ENCODE data around the gene SLC35F3.
A peak's percentile ranks its signal among the peaks of the same experiment; 100 is the strongest.
"Not testable (repeated sequence)": the region's sequence is repeated elsewhere in the genome, so short reads cannot be mapped to it uniquely, and the experiment has no call there.

SLC35F3 gene

DNA sequence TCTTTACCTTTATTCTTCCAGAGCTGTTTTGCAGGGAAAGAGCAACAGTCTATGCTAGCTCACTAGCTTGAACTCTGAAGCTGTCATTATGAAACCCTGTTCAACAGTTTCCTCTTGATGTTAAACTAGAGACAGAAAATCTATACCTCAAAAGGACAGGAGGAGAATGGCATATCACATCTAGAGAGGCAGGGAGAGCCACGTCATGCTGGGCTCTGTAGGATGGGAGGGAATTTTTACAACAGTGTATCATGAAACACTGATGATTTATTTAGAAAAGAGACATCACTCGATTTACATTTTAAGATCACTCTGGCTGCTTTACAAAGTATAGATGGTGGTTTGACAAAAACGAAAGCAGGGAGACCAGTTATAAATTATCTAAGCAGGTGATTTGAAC, 243.9 kb downstream of the SLC35F3 start:
- DNase-seq (ENCODE audit: low spot score): no peak

DNA sequence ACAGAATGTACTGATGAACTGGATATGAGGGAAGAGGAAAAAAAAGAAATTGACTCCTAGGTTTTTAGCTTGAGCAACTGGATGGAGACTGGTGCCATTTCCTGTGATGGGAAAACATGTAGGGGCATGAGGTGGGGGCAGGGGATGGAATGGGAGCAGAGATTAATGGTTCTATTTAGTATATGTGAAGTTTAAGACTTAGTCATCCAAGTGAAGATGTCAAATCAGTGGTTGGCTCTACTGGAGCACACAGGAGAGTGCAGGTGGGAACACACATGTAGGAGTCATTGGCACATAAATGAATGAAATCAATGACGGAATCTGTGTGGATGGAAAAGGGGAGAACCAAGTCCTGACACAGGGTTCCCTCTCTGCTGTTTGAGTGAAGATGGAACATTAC, 244.3 kb downstream of the SLC35F3 start:
- no peak for DNase-seq (ENCODE audit: low spot score)

- no peak for DNase-seq (ENCODE audit: low spot score)
These were observed 244.7 kb downstream of the SLC35F3 start for GRCh38 chr1:234149217-234149616.

DNA sequence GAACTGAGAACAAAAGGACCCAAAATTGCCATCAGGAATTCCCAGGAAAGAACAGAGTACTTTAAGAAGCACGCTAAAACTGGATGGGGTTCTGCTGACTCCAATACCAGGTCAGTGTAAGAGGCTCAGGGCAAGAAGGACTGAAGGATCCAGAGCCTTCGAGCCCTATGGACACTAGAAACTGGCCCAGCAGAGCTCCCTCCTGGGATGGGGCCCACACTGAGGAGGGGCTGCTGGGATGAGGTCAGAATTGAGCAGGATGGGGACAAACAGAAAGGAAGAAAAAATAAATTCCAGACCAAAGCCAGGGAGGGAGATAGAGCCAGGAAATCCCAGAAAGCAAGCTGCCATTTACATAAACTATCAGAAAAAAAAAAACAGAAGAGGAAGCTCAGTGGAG, 246.4 kb downstream of the SLC35F3 start:
- no peak for DNase-seq (ENCODE audit: low spot score)

DNA sequence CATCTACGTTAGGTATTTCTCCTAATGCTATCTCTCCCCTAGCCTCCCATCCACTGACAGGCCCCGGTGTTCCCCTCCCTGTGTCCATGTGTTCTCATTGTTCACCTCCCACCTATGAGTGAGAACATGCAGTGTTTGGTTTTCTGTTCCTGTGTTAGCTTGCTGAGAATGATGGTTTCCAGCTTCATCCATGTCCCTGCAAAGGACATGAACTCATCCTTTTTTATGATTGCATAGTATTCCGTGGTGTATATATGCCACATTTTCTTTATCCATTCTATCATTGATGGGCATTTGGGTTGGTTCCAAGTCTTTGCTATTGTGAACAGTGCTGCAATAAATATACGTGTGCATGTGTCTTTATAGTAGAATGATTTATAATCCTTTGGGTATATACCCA, 247.9 kb downstream of the SLC35F3 start:
- not testable (repeated sequence) for DNase-seq (ENCODE audit: low spot score)

DNA sequence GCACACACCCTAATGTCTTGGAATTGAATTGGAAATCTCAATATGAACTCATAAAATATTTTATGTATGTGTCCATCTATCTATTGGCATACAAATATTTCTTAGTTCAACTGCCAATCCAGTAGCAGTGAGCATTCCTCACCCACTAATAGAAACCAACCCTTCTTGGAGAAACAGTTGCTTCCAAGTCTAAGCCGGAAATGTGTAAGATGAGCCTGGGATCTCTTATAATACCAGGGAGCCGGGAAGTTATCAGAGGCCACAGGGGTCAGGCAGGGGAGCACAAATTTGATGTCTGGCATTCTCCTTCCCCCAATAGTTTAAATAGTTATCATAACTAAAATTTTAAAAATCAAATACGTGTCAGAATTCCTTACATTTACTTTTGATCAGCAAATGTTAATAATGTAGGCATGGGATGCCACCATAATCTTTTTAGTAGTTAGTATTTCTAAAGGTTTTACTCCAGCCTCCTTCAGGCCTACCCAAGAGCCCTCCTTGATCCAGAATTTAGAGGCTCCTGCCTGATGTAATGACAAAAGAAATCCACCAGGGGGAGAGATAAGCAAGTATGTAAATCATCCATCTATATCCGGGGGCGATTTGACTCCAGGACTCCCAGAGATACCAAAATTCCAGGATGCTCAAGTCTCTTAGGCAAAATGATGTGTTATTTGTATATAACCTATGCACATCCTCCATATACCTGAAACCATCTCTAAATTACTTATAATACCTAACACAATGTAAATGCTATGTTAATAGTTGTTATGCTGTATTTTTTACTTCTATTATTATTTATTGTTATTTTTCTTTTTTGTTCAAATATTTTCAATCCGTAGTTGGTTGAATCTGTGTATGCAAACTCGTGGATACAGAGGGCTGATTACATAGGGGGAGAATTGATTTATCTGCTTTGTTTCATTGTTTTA, 250.1 kb downstream of the SLC35F3 start:
- DNase-seq (ENCODE audit: low spot score): peak; percentile 40

DNA sequence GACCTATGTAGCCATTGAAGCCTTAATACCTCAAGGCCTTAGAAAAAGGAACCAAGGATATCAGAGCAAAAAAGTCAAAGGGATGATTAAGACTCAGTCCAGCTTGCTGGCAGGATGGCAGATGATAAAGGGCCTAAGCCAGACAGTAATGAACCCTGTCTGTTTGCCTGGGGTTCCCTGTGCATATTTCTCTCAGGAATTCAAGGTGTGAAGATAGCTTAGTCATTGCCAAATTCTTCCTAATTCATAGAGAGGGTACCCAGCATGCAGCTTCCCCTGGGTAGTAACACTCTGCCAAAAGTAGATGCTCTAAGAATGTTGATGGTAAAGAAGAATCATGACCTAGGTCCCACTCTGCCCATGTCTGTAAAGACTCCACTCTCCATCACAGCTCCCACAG, 258.2 kb downstream of the SLC35F3 start:
- DNase-seq (ENCODE audit: low spot score): no peak

DNA sequence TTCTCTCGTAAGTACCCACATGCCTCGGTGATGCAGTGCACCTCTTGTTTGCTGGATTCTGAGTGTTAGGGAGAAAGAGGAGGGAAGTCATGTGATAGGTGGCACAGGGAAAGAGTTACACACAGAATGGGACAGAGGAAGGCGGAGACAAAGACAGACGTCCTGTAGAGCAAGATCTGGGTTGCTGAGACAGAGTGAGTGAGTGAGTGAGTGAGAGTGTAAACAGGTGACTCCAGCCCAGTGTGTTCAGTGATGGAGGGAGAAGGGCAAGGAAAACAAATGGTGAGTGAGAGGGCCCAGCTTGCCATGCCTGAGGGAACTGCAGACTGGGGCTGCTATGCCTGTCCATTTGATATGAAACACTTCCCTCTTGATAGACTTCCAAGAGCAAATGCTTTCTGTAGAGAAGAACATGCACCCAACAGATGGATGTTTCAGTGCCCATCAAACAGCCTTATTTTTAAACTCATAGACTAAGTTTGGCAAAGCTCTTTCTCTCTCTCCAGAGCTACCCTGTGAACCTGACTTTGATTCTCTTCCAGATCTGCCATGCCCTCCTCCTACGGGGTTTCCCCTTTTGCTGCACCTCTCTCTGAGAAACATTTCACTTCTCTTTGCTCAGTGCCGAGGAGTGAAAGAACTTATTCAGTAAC, 258.9 kb downstream of the SLC35F3 start:
- no peak for DNase-seq (ENCODE audit: low spot score)

DNA sequence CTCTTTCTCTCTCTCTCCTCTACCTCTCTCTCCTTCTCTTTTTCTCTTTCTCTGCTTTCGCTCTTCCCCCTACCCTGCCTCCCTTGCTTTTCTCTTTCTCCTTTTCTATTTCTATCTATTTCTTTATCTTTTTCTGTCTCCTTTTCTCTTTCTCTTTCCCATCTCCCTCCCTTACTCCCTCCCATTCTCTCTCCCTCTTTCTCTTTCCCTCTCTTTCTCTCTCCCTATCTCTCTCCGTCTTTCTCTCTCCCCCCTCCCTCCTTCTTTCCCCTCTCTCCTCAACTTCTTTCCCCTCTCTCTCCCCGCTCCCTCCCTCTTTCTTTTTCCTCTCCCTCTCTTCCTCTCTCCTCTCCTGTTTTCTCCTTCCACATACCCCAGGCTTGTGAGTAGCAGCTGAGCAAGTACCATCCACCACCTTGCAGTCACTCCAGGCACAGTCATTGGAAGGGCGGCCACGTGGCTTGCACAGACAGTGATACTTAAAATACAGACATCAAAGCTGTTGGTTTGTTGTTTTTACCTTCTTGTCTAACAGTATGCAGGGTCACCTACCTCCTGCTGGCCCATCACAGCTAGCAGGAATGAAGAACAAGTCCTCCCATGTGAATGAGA, 259.7 kb downstream of the SLC35F3 start:
- DNase-seq (ENCODE audit: low spot score): no peak

- DNase-seq (ENCODE audit: low spot score): no peak
These were observed 263.7 kb downstream of the SLC35F3 start for GRCh38 chr1:234168061-234168724.

- DNase-seq (ENCODE audit: low spot score): no peak
These were observed 264.8 kb downstream of the SLC35F3 start for GRCh38 chr1:234169161-234169849.

GRCh38 chr1:234170067-234170466, 265.6 kb downstream of the SLC35F3 start:
- no peak for DNase-seq (ENCODE audit: low spot score)

- no peak for DNase-seq (ENCODE audit: low spot score)
These were observed 266.1 kb downstream of the SLC35F3 start for GRCh38 chr1:234170622-234171021.

GRCh38 chr1:234173968-234174367, 269.5 kb downstream of the SLC35F3 start:
- no peak for DNase-seq (ENCODE audit: low spot score)

GRCh38 chr1:234175363-234175762, 270.9 kb downstream of the SLC35F3 start:
- no peak for DNase-seq (ENCODE audit: low spot score)

DNA sequence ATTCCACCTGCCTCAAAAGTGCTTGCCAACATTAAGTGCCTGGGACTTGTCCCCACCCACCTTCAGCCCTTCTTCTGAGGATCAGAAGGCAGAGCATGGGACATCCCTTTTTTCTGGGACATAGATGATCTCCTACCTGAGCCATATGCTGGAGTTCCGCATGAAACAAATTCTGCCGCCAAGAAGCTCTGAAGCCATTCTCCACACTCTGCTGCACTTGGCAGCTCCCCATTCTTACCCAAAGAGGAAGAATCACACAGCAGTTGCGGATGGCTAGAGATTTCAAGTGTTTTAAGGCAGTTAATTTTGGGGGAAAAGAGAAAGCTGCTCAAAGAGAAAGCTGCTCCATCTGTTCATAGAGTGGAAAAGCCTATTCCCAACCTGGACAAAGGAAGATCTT, 271.5 kb downstream of the SLC35F3 start:
- no peak for DNase-seq (ENCODE audit: low spot score)

DNA sequence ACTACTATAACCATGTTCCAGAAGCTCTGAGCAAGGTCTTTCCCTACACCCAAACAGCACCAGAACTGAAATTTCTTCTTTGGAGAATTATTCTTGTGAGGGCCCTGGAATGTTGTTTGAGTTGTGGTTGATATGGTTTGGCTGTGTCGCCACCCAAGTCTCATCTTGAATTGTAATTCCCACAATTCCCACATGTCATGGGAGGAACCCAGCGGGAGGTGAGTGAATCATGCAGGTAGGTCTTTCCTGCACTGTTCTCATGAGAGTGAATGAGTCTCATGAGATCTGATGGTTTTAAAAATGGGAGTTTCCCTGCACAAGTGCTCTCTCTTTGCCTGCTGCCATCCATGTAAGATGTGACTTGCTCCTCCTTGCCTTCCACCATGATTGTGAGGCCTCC, 272.4 kb downstream of the SLC35F3 start:
- not testable (repeated sequence) for DNase-seq (ENCODE audit: low spot score)

DNA sequence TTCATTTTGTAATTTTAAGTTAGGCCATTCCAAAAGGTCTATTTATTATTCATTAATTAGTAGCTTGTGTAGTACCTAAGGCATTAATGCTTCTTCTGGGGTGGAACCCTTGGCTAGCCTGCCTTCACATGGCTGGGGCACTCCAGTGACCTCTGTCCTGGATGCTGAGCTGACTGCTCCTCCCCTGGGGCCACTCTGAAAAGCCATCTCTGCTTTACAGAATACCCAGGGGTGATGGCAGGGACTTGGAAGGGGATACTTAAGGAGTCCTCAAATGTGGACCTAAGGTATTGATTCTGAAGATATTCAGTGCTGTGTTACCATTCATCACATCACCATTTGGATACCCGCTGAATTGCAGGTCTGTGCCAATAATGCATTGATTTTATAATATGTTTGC, 281.0 kb downstream of the SLC35F3 start:
- DNase-seq (ENCODE audit: low spot score): no peak

- DNase-seq (ENCODE audit: low spot score): no peak
These were observed 281.7 kb downstream of the SLC35F3 start for GRCh38 chr1:234186037-234186688.

DNA sequence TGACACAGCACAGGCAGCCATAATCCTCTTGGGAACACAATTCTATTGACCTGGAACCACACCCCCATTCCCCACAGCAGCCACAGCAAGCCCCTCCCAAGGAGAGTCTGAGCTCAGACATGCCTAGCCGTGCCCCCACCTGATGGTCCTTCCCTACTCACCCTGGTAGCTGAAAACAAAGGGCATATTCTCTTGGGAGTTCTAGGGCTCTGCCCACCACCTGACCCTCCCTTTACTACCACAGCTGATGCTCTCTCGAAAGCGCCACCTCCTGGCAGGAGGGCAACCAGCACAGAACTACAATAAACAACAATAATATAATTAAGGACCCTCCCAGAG, 283.9 kb downstream of the SLC35F3 start:
- no peak for DNase-seq (ENCODE audit: low spot score)

GRCh38 chr1:234197839-234198238, 293.4 kb downstream of the SLC35F3 start:
- DNase-seq (ENCODE audit: low spot score): no peak

Data from CD4-positive, alpha-beta T cell treated with Interleukin-6 at 100 ng/mL for 8 hours (primary cell).